ENCODE results near the gene KIF16B. TPM values are rescaled to one million over a fixed set of nuclear protein-coding genes. Genes with fewer than 3 reads are reported as not detected.

KIF16B gene
- total and polyA plus RNA-seq, 2 of the 13 experiments (the other 11 are each of a cell fraction or from before 2014, with no cell fraction given): 6.9 to 18.0 TPM

DNA sequence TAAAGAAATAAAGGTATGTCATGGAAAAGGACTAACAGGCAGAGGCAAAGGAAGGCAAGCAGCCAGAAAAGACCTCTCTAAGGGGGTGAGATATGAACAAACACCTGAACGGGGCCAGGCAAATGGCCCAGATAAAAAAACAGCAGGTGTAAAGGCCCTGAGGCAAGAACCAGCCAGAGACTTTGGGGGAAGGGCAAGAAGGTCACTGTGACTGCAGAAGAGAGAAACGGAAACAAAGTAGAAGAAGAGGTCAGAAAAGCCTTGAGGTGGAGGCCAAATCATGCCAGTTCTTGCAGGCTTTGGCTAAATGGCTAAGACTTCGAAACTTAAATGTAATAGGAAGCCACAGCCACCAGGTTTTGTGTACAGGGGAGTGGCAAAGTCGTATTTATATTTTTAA is 30.8 kb downstream of the KIF16B start:
- no peak overlapping the region for H3K4me2 ChIP-seq (ENCODE audit: low read depth, low read length)
- H3K36me3 ChIP-seq (replicated peaks in 1 of 2; ENCODE audit: control insufficient read depth in 1 of 2, insufficient read depth in 2 of 2, low read length in 2 of 2): 0 out of 5 replicates have a peak, but pooled peaks cover 0 to 1% of the 10 kb centered on the region in 2 experiments
- POLR2A ChIA-PET: no interaction called here
- H2AFZ ChIP-seq (ENCODE audit: low read length): no peak overlapping the region
- H3K79me2 ChIP-seq (ENCODE audit: insufficient read depth, low read length): no peaks in the 10 kb centered on the region
- FAIRE-seq (no peak), DNase-seq (ENCODE audit: low spot score) (no peak), ATAC-seq (no peak)
- no peaks in the 10 kb centered on the region for H3K9me3 ChIP-seq (ENCODE audit: low read length)
- H3K27me3 ChIP-seq (ENCODE audit: control insufficient read depth in 1 of 2, insufficient read depth in 2 of 2, low read length in 2 of 2): no peaks in the 10 kb centered on the region
- no peaks in the 10 kb centered on the region for H4K20me1 ChIP-seq (ENCODE audit: insufficient read depth, low read length)
- CTCF ChIA-PET (ENCODE audit: low intra/inter-chr PET ratio, low total read pairs): no interaction called here
- intact Hi-C loops (cut with micrococcal nuclease; ENCODE audit: unreplicated experiment): no loop called here
- H3K4me1 ChIP-seq (ENCODE audit: insufficient read depth, low read length): peaks cover 6% of the 10 kb centered on the region; the same call in 1 of the 2 replicates
- in situ Hi-C loops (cut with HindIII; ENCODE audit: extremely low pct_ligation_motif_present, low pct_unique_long_range_greater_than_20kb): no loop called here
- H3K27ac ChIP-seq (ENCODE audit: extremely low read length, insufficient read depth, low read length): no peak overlapping the region
- 89% methylated on average over 4 of the region's 4 CpGs for WGBS (ENCODE audit: low lambda C conversion rate)
- H3K9ac ChIP-seq (ENCODE audit: insufficient read depth, low read depth, low read length): no peak overlapping the region
- no TSS peak for BruUV-seq (replicated peaks)
- no peak overlapping the region for H3K4me3 ChIP-seq (replicated peaks in 1 of 3; ENCODE audit: insufficient read depth in 1 of 3, low read depth in 2 of 3, low read length in 3 of 3)
- TF ChIP-seq, protein P1, sequence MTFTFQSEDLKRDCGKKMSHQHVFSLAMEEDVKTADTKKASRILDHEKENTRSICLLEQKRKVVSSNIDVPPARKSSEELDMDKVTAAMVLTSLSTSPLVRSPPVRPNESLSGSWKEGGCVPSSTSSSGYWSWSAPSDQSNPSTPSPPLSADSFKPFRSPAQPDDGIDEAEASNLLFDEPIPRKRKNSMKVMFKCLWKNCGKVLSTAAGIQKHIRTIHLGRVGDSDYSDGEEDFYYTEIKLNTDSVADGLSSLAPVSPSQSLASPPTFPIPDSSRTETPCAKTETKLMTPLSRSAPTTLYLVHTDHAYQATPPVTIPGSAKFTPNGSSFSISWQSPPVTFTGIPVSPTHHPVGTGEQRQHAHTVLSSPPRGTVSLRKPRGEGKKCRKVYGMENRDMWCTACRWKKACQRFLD (CRISPR knock-in tag; IDR thresholded peaks at IDR 0.05; ENCODE audit: borderline replicate concordance): no peak
- TF ChIP-seq RORA (CRISPR knock-in tag; IDR thresholded peaks at IDR 0.05): no peak
- TF ChIP-seq GTF2F1 (IDR thresholded peaks at IDR 0.05; ENCODE audit: low read length): no peak
- no peak for TF ChIP-seq SNAPC4 (CRISPR knock-in tag; IDR thresholded peaks at IDR 0.05)
- TF ChIP-seq, protein P2, sequence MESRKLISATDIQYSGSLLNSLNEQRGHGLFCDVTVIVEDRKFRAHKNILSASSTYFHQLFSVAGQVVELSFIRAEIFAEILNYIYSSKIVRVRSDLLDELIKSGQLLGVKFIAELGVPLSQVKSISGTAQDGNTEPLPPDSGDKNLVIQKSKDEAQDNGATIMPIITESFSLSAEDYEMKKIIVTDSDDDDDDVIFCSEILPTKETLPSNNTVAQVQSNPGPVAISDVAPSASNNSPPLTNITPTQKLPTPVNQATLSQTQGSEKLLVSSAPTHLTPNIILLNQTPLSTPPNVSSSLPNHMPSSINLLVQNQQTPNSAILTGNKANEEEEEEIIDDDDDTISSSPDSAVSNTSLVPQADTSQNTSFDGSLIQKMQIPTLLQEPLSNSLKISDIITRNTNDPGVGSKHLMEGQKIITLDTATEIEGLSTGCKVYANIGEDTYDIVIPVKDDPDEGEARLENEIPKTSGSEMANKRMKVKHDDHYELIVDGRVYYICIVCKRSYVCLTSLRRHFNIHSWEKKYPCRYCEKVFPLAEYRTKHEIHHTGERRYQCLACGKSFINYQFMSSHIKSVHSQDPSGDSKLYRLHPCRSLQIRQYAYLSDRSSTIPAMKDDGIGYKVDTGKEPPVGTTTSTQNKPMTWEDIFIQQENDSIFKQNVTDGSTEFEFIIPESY (CRISPR knock-in tag; IDR thresholded peaks at IDR 0.05): no peak
- TF ChIP-seq, protein P3, sequence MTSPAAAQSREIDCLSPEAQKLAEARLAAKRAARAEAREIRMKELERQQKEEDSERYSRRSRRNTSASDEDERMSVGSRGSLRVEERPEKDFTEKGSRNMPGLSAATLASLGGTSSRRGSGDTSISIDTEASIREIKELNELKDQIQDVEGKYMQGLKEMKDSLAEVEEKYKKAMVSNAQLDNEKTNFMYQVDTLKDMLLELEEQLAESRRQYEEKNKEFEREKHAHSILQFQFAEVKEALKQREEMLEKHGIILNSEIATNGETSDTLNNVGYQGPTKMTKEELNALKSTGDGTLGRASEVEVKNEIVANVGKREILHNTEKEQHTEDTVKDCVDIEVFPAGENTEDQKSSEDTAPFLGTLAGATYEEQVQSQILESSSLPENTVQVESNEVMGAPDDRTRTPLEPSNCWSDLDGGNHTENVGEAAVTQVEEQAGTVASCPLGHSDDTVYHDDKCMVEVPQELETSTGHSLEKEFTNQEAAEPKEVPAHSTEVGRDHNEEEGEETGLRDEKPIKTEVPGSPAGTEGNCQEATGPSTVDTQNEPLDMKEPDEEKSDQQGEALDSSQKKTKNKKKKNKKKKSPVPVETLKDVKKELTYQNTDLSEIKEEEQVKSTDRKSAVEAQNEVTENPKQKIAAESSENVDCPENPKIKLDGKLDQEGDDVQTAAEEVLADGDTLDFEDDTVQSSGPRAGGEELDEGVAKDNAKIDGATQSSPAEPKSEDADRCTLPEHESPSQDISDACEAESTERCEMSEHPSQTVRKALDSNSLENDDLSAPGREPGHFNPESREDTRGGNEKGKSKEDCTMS (CRISPR knock-in tag; conservative IDR thresholded peaks at IDR 0.05): no peak
- no peak for TF ChIP-seq BRD4 (CRISPR knock-in tag; IDR thresholded peaks at IDR 0.05)
- no peak for TF ChIP-seq ZSCAN25 (CRISPR knock-in tag; IDR thresholded peaks at IDR 0.05)
- TF ChIP-seq, protein P4, sequence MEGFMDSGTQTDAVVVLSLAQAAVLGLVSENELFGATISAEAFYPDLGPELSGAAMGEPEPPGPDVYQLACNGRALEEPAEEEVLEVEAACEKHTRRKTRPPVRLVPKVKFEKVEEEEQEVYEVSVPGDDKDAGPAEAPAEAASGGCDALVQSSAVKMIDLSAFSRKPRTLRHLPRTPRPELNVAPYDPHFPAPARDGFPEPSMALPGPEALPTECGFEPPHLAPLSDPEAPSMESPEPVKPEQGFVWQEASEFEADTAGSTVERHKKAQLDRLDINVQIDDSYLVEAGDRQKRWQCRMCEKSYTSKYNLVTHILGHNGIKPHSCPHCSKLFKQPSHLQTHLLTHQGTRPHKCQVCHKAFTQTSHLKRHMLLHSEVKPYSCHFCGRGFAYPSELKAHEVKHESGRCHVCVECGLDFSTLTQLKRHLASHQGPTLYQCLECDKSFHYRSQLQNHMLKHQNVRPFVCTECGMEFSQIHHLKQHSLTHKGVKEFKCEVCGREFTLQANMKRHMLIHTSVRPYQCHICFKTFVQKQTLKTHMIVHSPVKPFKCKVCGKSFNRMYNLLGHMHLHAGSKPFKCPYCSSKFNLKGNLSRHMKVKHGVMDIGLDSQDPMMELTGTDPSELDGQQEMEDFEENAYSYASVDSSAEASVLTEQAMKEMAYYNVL (CRISPR knock-in tag; IDR thresholded peaks at IDR 0.05; ENCODE audit: borderline replicate concordance): no peak
- no peak for TF ChIP-seq ZNF101 (CRISPR knock-in tag; IDR thresholded peaks at IDR 0.05; ENCODE audit: borderline replicate concordance, low read depth)
